Neural cell (in vitro differentiated cells): ENCODE results near the gene FAM200C. TPM values are rescaled to one million over a fixed set of nuclear protein-coding genes. Genes with fewer than 3 reads are reported as not detected.

Source experiments
- H2AFZ ChIP-seq: fragments of 200-600, 300-800 bp; sonication (generic), shearing (Covaris generic); 2 replicates; pipeline ENCODE4 v1.6.0; 2014; ENCODE audit warnings: low read depth, mild to moderate bottlenecking, antibody characterized with exemption, low read length, moderate library complexity
- H3F3A ChIP-seq: fragments of 200-600 bp; shearing (Covaris generic); 2 replicates; pipeline ENCODE4 v1.6.1; 2016; ENCODE audit warnings: mild to moderate bottlenecking, moderate library complexity, mixed read lengths, antibody characterized with exemption, low read length; ENCODE audit not compliant: insufficient read depth, poor library complexity, severe bottlenecking
- H3K27ac ChIP-seq: fragments of 200-600, 300-800 bp; sonication (generic), shearing (Covaris generic); 2 replicates; pipeline ENCODE4 v1.5.1; 2014; ENCODE audit warnings: mild to moderate bottlenecking, low read length, moderate library complexity
- H3K27me3 ChIP-seq: fragments of 300-800, 200-600 bp; sonication (generic), shearing (Covaris generic); 2 replicates; pipeline ENCODE4 v1.6.0; 2014; ENCODE audit warnings: mild to moderate bottlenecking, low read depth, low read length, moderate library complexity; ENCODE audit not compliant: insufficient read depth
- H3K36me3 ChIP-seq: fragments of 300-800, 200-600 bp; sonication (generic), shearing (Covaris generic); 2 replicates; pipeline ENCODE4 v1.5.1; 2014; ENCODE audit warnings: mild to moderate bottlenecking, antibody characterized with exemption, low read length, moderate library complexity; ENCODE audit not compliant: insufficient read depth
- H3K4me2 ChIP-seq: fragments of 300-800, 200-600 bp; sonication (generic), shearing (Covaris generic); 2 replicates; pipeline ENCODE4 v1.6.0; 2014; ENCODE audit warnings: mild to moderate bottlenecking, low read length
- H3K4me3 ChIP-seq: fragments of 300-800, 200-600 bp; sonication (generic), shearing (Covaris generic); 2 replicates; pipeline ENCODE4 v1.5.1; 2014; ENCODE audit warnings: mild to moderate bottlenecking, low read length, moderate library complexity
- H3K79me2 ChIP-seq: fragments of 200-600 bp; shearing (Covaris generic); replicated peaks from 2 replicates; pipeline ENCODE4 v1.6.0; 2014; ENCODE audit warnings: mild to moderate bottlenecking, low read length, moderate library complexity; ENCODE audit not compliant: insufficient read depth
- H3K9ac ChIP-seq: fragments of 300-800, 200-600 bp; sonication (generic), shearing (Covaris generic); 2 replicates; pipeline ENCODE4 v1.6.1; 2016; ENCODE audit warnings: mild to moderate bottlenecking, low read length, mixed read lengths
- H3K9me2 ChIP-seq: fragments of 200-600 bp; shearing (Covaris generic); 2 replicates; pipeline ENCODE4 v1.6.1; 2016; ENCODE audit warnings: mild to moderate bottlenecking, low read length, mixed read lengths; ENCODE audit not compliant: insufficient read depth
- H3K9me3 ChIP-seq: fragments of 200-600, 300-800 bp; sonication (generic), shearing (Covaris generic); 2 replicates; pipeline ENCODE4 v1.6.1; 2016; ENCODE audit warnings: mild to moderate bottlenecking, mixed run types, low read length, moderate library complexity, mixed read lengths
- H4K20me1 ChIP-seq: fragments of 200-600 bp; shearing (Covaris generic); 2 replicates; pipeline ENCODE4 v1.6.1; 2016; ENCODE audit warnings: mild to moderate bottlenecking, mixed run types; ENCODE audit not compliant: insufficient read depth
- EP300 ChIP-seq: fragments of 450-650 bp; conservative IDR thresholded peaks from 2 replicates; pipeline ENCODE4 v1.6.1; 2014; ENCODE audit warnings: antibody characterized with exemption, mild to moderate bottlenecking, moderate library complexity; ENCODE audit not compliant: poor library complexity, severe bottlenecking
- EZH2 ChIP-seq: fragments of 200-600, 300-800 bp; shearing (Covaris generic), sonication (generic); IDR thresholded peaks from 2 replicates; pipeline ENCODE4 v1.6.1; 2014; ENCODE audit warnings: antibody characterized with exemption, low read length, borderline replicate concordance, mild to moderate bottlenecking; ENCODE audit not compliant: insufficient read depth, poor library complexity, severe bottlenecking
- MXI1 ChIP-seq: fragments of 450-650 bp; conservative IDR thresholded peaks from 2 replicates; pipeline ENCODE4 v1.6.1; 2014; ENCODE audit warnings: antibody characterized with exemption, mild to moderate bottlenecking; ENCODE audit not compliant: poor library complexity, severe bottlenecking
- POLR2AphosphoS5 ChIP-seq: IDR thresholded peaks from 2 replicates; pipeline ENCODE4 v1.6.1; 2012
- RAD21 ChIP-seq: fragments of 450-650 bp; conservative IDR thresholded peaks from 2 replicates; pipeline ENCODE4 v1.6.1; 2014; ENCODE audit warnings: antibody characterized with exemption, mild to moderate bottlenecking, moderate library complexity
- SMC3 ChIP-seq: fragments of 450-650 bp; conservative IDR thresholded peaks from 2 replicates; pipeline ENCODE4 v1.6.1; 2014; ENCODE audit warnings: antibody characterized with exemption, mild to moderate bottlenecking, moderate library complexity; ENCODE audit not compliant: poor library complexity
- TAF1 ChIP-seq: IDR thresholded peaks from 2 replicates; pipeline ENCODE4 v1.6.1; 2012; ENCODE audit warnings: low read depth
- polyA plus RNA-seq: library from polyadenylated mRNA; depleted of rRNA; stranded (reverse); fragments of >200 nt; gene quantifications from 2 replicates; pipeline ENCODE4 v1.2.3, GENCODE V29; 2014
- TF ChIP-seq, protein P1 (sequence below): IDR thresholded peaks from 2 replicates; pipeline ENCODE4 v1.6.1; 2012; ENCODE audit warnings: borderline replicate concordance
- TF ChIP-seq, protein P2 (sequence below): fragments of 450-650 bp; IDR thresholded peaks from 2 replicates; pipeline ENCODE4 v1.5.1; 2014; ENCODE audit warnings: antibody characterized with exemption, mild to moderate bottlenecking, moderate library complexity; ENCODE audit not compliant: poor library complexity, severe bottlenecking

The FAM200C gene
- polyA plus RNA-seq, 1 donor from 2014 or later = 21.6 TPM

- H3K4me2 ChIP-seq = no peak overlapping the region
- H3K36me3 ChIP-seq = no peaks in the 10 kb centered on the region
- H3K27ac ChIP-seq = no peak overlapping the region
- TF ChIP-seq RAD21 = no peak
- TF ChIP-seq POLR2AphosphoS5 = no peak
- TF ChIP-seq EP300 = no peak
- TF ChIP-seq, protein P1, sequence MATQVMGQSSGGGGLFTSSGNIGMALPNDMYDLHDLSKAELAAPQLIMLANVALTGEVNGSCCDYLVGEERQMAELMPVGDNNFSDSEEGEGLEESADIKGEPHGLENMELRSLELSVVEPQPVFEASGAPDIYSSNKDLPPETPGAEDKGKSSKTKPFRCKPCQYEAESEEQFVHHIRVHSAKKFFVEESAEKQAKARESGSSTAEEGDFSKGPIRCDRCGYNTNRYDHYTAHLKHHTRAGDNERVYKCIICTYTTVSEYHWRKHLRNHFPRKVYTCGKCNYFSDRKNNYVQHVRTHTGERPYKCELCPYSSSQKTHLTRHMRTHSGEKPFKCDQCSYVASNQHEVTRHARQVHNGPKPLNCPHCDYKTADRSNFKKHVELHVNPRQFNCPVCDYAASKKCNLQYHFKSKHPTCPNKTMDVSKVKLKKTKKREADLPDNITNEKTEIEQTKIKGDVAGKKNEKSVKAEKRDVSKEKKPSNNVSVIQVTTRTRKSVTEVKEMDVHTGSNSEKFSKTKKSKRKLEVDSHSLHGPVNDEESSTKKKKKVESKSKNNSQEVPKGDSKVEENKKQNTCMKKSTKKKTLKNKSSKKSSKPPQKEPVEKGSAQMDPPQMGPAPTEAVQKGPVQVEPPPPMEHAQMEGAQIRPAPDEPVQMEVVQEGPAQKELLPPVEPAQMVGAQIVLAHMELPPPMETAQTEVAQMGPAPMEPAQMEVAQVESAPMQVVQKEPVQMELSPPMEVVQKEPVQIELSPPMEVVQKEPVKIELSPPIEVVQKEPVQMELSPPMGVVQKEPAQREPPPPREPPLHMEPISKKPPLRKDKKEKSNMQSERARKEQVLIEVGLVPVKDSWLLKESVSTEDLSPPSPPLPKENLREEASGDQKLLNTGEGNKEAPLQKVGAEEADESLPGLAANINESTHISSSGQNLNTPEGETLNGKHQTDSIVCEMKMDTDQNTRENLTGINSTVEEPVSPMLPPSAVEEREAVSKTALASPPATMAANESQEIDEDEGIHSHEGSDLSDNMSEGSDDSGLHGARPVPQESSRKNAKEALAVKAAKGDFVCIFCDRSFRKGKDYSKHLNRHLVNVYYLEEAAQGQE = no peak
- TF ChIP-seq MXI1 = no peak
- no peak for TF ChIP-seq EZH2
- no peak for TF ChIP-seq TAF1
- TF ChIP-seq SMC3 = no peak
- TF ChIP-seq, protein P2, sequence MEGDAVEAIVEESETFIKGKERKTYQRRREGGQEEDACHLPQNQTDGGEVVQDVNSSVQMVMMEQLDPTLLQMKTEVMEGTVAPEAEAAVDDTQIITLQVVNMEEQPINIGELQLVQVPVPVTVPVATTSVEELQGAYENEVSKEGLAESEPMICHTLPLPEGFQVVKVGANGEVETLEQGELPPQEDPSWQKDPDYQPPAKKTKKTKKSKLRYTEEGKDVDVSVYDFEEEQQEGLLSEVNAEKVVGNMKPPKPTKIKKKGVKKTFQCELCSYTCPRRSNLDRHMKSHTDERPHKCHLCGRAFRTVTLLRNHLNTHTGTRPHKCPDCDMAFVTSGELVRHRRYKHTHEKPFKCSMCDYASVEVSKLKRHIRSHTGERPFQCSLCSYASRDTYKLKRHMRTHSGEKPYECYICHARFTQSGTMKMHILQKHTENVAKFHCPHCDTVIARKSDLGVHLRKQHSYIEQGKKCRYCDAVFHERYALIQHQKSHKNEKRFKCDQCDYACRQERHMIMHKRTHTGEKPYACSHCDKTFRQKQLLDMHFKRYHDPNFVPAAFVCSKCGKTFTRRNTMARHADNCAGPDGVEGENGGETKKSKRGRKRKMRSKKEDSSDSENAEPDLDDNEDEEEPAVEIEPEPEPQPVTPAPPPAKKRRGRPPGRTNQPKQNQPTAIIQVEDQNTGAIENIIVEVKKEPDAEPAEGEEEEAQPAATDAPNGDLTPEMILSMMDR = no peak
- no peak overlapping the region for H3K4me3 ChIP-seq
- no peak overlapping the region for H2AFZ ChIP-seq
- no peaks in the 10 kb centered on the region for H3F3A ChIP-seq
- H3K79me2 ChIP-seq = no peaks in the 10 kb centered on the region
- H3K27me3 ChIP-seq = no peaks in the 10 kb centered on the region
- H3K9me3 ChIP-seq = no peaks in the 10 kb centered on the region
- H4K20me1 ChIP-seq = no peaks in the 10 kb centered on the region
- no peak overlapping the region for H3K9ac ChIP-seq
- no peaks in the 10 kb centered on the region for H3K9me2 ChIP-seq
Measured at GRCh38 chr5:160357394-160357793, 42.5 kb downstream of the FAM200C start.

DNA sequence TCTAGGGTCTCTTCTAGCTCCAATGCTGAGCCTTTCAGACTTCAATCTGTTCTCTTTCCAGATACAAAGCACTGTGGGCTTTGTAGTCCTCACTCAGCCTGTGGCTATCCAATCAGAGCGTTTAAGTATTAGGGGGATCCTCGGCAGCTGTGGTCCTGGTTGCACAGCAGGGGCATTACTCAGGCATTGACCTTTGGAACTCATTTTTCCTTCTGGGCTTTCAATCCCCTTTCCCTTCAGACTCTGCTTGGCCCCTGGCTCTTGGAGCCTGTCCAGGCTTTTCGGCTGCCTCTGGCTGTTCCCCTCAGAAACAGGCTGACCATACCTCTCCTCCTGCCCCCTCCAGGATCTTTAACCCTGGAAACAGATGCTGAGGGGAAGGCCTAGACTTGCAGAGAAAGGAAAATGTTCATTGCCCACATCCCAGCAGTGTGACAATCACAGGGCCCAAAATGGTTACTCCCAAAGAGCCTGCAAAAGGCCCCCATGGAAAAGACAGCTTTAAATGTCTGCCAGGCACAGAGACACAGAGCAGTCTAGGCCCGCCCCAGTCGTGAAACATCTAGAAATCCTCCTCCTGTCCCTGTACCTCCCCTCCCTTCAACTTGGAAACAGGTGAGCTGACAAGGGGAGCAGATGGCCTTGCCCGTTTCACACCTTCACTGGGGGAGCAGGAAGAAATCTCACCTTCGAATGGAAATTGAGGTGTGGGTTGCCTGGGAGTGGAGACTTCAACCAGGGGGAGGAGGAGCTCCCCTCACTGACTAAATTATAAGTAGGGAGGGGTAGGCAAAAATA, 43.1 kb downstream of the FAM200C start:
- Histone ChIP-seq H3K27ac (no peak overlapping the region), H4K20me1 (no peaks in the 10 kb centered on the region), H3K9ac (no peak overlapping the region), H3K4me2 (no peak overlapping the region), H3K79me2 (no peaks in the 10 kb centered on the region), H3K27me3 (no peaks in the 10 kb centered on the region), H2AFZ (no peak overlapping the region), H3K36me3 (no peaks in the 10 kb centered on the region), H3K4me3 (no peak overlapping the region), H3K9me2 (no peaks in the 10 kb centered on the region), H3F3A (no peaks in the 10 kb centered on the region), H3K9me3 (no peaks in the 10 kb centered on the region)
- TF ChIP-seq, protein P1 = no peak
- no peak for TF ChIP-seq TAF1
